Urinary bladder (tissue), 4 donors: Measurements from ENCODE around the gene FNBP1L. TPM values are rescaled to one million over a fixed set of nuclear protein-coding genes. Genes with fewer than 3 reads are reported as not detected.
A peak's percentile ranks its signal among the peaks of the same experiment; 100 is the strongest.

Experiments
- DNase-seq: peaks from one replicate; pipeline ENCODE4 v3.0.0-alpha.2; 2015; ENCODE audit errors: extremely low spot score
- H3K27ac ChIP-seq: one replicate; pipeline ENCODE4 v1.5.1; 2013; ENCODE audit warnings: low read depth, mild to moderate bottlenecking, moderate library complexity
- H3K36me3 ChIP-seq: one replicate; pipeline ENCODE4 v1.6.1; 2013; ENCODE audit warnings: mild to moderate bottlenecking, moderate library complexity; ENCODE audit not compliant: insufficient read depth
- H3K4me1 ChIP-seq: one replicate; pipeline ENCODE4 v1.6.1; 2013; ENCODE audit warnings: mild to moderate bottlenecking, moderate library complexity; ENCODE audit not compliant: insufficient read depth
- H3K4me3 ChIP-seq: one replicate; pipeline ENCODE4 v1.5.1; 2013; ENCODE audit warnings: low read depth, low read length
- WGBS: extraction: QIAGEN DNeasy Blood & Tissue Kit; methylation state at CpG from one replicate; pipeline ENCODE4 v1.1.7; 2013; 5-methylcytosine and 5-hydroxymethylcytosine counted together
- polyA plus RNA-seq: library from polyadenylated mRNA; stranded (reverse); fragments of 200-250 nt; gene quantifications from one replicate; pipeline ENCODE4 v1.2.3, GENCODE V29; 2013
- total RNA-seq: library from RNA; depleted of rRNA; stranded (reverse); fragments of >200 nt; gene quantifications from one replicate; pipeline ENCODE4 v1.2.3, GENCODE V29; 2014
- donor health status: healthy with polysubstance abuse.
- donor health status: healthy.

FNBP1L gene
- total and polyA plus RNA-seq, 2 donors: 11.6 to 71.4 TPM

DNA sequence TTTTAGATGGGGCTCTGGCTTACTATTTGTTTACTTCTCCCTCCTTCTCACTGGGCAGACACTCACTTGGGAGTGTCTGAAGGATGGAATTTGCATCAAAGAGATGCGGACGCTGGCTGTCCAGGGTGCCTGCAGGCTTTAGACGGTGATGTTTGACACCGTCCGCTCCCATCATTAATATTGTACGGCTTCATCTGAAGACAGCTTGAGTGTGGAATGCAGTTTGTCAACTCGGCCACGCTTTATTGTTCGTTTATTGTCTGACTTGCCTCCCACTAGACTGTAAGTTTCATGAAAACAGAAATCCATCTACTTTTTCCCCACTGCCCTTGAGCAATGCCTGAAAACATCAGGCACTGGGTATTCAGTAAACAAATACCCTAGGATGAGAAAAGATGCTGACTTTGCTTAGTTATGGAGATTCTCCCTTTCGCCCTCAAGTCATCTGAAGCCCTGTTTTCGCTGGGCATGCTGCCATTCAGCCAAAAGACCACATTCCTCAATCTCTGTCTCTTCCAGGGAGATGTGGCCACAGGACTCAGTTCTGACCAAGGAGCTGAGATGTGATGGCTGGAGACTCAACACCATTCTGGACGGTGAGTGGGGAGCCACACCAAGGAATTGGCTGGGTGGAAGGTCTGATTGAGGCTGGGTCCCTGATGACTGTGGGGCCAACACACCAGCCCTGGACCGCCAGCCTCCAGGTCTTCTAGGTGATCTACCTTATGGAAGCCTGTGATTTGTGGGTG is 146.1 kb downstream of the FNBP1L start:
- 86% methylated on average over 13 of the region's 13 CpGs for WGBS
- DNase-seq: no peak
- no peak overlapping the region for H3K4me3 ChIP-seq
- H3K36me3 ChIP-seq: no peaks in the 10 kb centered on the region
- no peak overlapping the region for H3K27ac ChIP-seq
- no peaks in the 10 kb centered on the region for H3K4me1 ChIP-seq

DNA sequence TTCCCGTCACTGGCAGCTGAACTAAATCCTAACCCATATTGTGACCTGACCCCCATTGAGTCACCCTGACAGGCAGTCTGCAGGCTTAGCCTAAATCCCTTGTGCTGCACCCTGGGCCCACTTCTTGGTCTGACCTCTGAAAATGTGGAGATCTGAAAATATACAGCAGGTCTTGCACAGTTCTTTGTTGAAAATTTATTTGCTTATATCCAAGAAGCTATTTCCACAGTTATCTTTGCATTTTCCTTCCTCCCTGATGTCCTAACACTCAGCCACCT is 146.6 kb downstream of the FNBP1L start:
- no peak overlapping the region for H3K27ac ChIP-seq
- H3K4me1 ChIP-seq: no peaks in the 10 kb centered on the region
- no peaks in the 10 kb centered on the region for H3K36me3 ChIP-seq
- DNase-seq: no peak
- H3K4me3 ChIP-seq: no peak overlapping the region
- WGBS: 89% methylated on average over 1 of the region's 1 CpG

DNA sequence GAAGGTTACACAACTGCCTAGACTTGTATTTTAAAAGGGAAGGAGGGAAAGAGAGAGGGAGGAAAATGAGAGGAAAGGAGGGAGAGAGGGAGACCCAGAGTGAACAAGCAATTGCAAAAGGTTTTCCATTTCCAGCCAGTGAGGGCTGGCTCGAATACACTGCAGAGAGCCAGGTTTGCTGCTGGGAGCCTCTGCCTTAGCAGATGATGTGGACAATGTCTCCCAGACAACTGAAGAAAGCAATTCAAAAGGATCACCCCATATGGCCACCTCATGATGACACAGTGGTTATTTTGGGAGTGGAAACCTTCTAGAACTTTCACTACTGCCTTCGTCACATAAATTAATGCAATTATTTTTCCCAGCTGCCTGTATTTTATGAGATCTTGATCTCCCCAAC is 147.3 kb downstream of the FNBP1L start:
- no peak overlapping the region for H3K27ac ChIP-seq
- H3K36me3 ChIP-seq: no peaks in the 10 kb centered on the region
- H3K4me3 ChIP-seq: no peak overlapping the region
- 45% methylated on average over 2 of the region's 2 CpGs for WGBS
- no peaks in the 10 kb centered on the region for H3K4me1 ChIP-seq
- DNase-seq: no peak

DNA sequence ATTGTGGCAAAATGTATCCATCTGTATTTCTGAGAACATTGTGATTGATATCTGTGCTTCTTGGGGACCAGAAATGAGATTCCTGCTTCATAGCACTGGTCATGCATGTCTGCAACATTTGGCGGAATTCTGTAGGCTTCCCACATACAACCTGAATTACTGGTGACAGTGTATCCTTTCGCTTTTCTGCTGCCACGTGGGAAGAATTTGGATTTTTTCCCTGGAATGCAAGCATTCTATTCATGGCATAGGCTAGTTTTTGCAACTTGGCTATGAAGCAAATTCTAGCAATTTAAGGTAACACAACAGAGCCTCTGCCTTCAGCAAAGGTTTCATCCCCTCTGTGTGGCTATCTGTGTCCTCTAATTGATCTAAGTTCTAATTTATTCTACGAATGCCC is 147.8 kb downstream of the FNBP1L start:
- H3K27ac ChIP-seq: no peak overlapping the region

DNA sequence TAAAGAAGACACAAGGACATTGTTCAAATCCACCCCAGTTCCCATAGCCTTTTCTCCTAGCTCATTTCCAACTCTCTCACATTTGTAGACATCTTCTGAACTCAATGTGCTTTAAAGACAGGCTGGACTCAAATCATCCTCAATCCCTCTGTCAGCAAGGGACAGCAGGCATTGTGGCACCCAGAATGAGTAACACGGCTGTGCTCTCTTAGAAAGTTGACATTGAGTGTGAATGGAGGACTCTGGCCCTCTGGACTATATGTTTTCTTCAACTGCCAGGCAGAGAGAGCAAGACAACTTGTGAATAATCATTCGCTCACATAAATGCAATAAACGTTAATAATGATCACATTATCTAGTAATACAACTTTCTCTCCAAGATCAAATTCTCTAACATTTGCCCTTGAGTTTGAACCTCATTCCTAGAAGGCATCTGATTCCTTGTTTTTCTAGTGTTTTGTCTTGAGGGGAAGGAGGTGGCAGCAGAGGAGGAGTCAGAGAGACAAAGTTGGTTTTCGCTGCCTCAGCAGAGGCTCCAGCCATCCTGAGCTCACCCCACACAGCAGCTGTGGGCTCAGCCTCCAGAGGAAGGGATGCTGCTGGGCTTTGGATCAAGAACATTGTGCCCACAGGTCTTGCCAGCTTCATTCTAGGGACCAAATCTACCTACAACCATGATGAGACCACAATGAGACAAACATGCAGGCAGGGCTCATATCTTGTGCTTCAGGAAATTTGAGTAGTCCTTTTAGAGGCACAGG is 148.6 kb downstream of the FNBP1L start:
- Histone ChIP-seq H3K27ac (no peak overlapping the region), H3K4me3 (no peak overlapping the region), H3K36me3 (no peaks in the 10 kb centered on the region), H3K4me1 (no peaks in the 10 kb centered on the region)
- no peak for DNase-seq
- WGBS: 83% methylated on average over 4 of the region's 4 CpGs

More for the DNA sequence above, 147.8 kb downstream of the FNBP1L start:
- no peaks in the 10 kb centered on the region for H3K4me1 ChIP-seq
- WGBS: 69% methylated on average over 4 of the region's 4 CpGs
- no peak for DNase-seq
- no peaks in the 10 kb centered on the region for H3K36me3 ChIP-seq
- H3K4me3 ChIP-seq: no peak overlapping the region

DNA sequence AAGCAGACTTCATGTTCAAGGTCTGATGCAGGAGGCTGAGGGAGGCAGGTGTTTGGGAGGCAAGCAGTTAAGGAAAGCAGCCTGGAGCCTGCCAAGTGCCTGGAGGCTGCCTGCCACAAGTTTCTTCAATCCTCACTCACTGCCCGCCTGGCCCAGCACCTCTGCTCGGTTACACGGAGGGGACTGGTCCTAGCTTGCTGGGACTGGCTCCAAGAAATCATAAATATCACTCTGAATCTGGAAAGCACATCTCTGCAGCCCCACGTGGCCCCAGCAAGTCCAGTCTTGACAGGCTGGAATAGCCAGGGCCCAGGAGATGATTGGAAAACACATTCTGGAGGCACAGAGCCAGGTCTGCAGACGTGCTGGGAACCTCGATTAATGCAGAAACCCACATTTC is 149.8 kb downstream of the FNBP1L start:
- Histone ChIP-seq H3K27ac (no peak overlapping the region), H3K4me3 (no peak overlapping the region), H3K4me1 (no peaks in the 10 kb centered on the region), H3K36me3 (no peaks in the 10 kb centered on the region)
- WGBS: 26% methylated on average over 6 of the region's 6 CpGs
- DNase-seq: peak; percentile 81

DNA sequence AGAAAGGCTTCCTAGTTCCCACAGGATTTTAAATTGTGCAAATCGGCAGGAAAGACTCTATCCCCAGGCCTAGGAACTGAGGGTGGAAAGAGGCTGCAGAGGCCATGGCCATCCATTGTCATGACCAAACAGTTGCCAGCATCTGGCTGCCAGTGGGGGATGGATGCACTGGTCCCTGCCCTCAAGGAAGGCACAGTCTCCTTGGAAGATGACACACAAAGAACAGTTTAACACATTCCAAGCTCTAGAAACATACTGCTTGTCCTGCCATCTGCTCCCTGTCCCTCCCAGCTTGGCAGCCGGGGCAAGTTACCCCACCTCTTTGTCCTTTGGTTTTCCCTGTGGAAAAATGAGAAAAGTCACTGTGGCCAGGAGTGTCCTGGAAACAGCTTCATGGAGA is 150.5 kb downstream of the FNBP1L start:
- WGBS: 84% methylated on average over 2 of the region's 2 CpGs
- Histone ChIP-seq H3K27ac (no peak overlapping the region), H3K36me3 (no peaks in the 10 kb centered on the region), H3K4me3 (no peak overlapping the region), H3K4me1 (no peaks in the 10 kb centered on the region)
- no peak for DNase-seq

DNA sequence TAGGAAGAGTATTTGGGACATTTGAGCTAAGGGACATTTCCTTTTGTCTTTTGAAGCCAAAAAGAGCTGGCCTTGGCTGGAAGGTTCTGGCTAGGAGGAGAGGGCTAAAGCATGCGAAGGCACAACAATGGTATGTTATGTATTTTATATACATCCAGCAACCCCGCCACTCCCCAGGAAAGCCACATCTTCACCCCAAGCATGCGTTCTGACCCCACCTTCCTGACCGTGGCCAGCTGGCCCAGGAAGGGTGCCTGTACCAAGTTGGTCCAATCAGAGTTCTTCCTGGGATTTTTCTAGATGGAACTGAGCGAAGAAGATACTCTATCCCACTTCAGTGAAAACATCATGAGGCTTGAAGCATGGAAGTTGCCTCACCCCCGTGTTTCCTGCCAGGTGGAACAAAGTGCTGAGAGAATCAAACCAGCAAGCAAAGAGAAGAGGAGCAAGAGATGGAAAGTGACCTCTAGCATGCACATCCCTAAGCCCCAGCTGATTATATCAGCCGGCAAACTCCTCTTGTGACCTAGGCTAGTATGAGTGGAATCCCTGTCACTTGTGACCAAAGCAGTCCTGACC is 151.0 kb downstream of the FNBP1L start:
- H3K4me3 ChIP-seq: no peak overlapping the region
- 88% methylated on average over 7 of the region's 7 CpGs for WGBS
- DNase-seq: no peak
- no peaks in the 10 kb centered on the region for H3K36me3 ChIP-seq
- no peaks in the 10 kb centered on the region for H3K4me1 ChIP-seq
- no peak overlapping the region for H3K27ac ChIP-seq

DNA sequence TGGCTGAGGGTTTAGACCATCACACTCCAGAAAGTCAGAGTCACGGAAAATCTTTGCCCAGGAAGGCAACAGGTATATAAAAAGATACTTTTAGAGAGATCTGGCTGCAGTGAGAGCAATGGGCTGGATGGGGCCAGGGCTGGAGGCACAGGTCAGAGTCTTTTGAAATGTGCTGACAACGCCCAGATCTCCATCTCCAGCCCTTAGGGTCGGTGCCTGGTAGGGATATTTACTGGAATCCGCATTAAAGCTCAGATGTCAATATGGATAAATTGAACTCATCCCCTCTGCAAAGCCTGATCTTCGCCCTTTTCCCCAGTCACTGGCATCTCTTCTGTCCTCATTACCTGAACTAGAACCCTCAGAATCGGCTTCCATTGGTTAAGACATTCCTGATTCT is 151.6 kb downstream of the FNBP1L start:
- DNase-seq: no peak
- Histone ChIP-seq H3K27ac (no peak overlapping the region), H3K36me3 (no peaks in the 10 kb centered on the region), H3K4me3 (no peak overlapping the region), H3K4me1 (no peaks in the 10 kb centered on the region)
- 93% methylated on average over 6 of the region's 6 CpGs for WGBS

DNA sequence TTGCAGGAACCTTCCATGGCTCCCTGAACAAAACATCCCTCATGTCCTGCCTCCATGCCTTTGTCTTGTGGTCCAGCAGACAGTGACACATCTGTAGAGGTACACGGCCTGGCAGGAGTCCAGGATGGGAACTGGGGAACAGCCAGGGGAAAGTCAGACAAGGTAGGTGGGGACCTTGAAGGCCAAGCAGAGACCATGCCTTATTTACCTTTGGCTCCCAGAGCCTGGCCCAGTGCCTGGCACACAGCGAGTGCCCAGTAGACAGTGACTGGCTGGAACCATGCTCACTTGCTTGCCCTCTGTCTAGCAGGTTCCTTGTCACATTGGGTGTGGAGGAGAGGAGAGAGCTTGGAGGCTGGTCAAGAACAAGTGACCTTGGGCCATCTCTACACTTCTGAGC is 152.7 kb downstream of the FNBP1L start:
- WGBS: 94% methylated on average over 2 of the region's 2 CpGs
- no peak overlapping the region for H3K4me3 ChIP-seq
- no peaks in the 10 kb centered on the region for H3K36me3 ChIP-seq
- DNase-seq: no peak
- no peaks in the 10 kb centered on the region for H3K4me1 ChIP-seq
- no peak overlapping the region for H3K27ac ChIP-seq

DNA sequence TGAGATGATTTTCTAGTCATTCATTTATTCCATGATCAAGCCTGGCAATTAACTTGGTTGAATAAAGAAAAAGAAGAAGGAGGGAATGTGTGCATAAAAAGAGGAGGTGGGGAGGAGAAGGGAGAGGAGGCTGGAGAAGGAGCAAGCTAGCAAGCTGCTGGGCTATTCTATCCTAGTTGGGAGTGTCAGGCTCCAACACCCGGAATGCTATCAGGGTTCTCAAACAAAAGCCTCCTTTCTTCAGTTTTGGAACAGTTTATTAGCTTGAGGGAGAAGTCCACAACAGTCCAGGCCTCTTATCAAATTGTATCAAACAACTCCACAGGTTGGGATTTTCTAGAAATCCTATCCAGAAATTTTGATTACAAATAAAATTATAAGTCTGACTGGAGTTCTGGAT is 153.8 kb downstream of the FNBP1L start:
- Histone ChIP-seq H3K36me3 (no peaks in the 10 kb centered on the region), H3K4me3 (no peak overlapping the region), H3K4me1 (no peaks in the 10 kb centered on the region), H3K27ac (no peak overlapping the region)
- 93% methylated on average over 1 of the region's 1 CpG for WGBS
- DNase-seq: no peak

DNA sequence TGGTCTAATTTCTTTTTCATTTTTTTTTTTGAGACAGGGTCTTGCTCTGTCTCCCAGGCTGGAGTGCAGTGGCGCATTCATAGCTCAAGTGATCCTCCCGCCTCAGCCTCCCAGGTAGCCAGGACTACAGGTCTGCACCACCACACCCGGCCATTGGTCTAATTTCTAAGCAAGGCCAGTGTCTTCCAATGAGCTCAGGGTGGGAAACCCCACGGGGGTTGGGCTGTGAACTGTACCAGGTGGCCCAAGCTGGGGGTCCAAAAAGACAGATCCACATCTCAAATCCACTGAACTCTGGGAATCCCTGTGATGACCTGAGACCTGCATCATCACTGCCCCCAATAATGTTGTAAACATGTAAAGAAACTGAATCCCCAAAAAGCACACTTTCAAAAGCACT is 154.2 kb downstream of the FNBP1L start:
- H3K36me3 ChIP-seq: no peaks in the 10 kb centered on the region
- no peak overlapping the region for H3K4me3 ChIP-seq
- over 99% methylated on average over 4 of the region's 4 CpGs for WGBS
- no peaks in the 10 kb centered on the region for H3K4me1 ChIP-seq
- no peak for DNase-seq
- H3K27ac ChIP-seq: no peak overlapping the region

DNA sequence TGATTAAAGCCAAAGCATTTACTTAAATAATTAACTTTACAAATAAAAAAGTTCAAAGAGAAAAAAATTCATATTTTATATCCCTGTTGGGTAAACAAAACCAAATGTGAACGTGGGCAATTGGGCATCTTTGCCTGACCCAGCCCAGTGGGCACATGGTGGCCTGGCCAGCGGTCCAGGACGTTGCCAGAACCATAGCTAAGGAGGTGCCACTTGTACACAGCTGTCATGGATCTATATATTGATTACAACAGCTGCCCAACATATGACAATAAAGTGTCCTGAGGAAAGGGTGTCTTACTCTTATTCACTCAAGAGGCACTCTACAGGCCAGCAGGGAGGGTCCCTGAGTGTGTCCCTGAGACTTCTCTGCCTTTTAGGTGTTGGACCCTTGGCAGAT is 155.2 kb downstream of the FNBP1L start:
- DNase-seq: no peak
- 89% methylated on average over 3 of the region's 3 CpGs for WGBS
- Histone ChIP-seq H3K27ac (no peak overlapping the region), H3K4me1 (no peaks in the 10 kb centered on the region), H3K36me3 (no peaks in the 10 kb centered on the region), H3K4me3 (no peak overlapping the region)

DNA sequence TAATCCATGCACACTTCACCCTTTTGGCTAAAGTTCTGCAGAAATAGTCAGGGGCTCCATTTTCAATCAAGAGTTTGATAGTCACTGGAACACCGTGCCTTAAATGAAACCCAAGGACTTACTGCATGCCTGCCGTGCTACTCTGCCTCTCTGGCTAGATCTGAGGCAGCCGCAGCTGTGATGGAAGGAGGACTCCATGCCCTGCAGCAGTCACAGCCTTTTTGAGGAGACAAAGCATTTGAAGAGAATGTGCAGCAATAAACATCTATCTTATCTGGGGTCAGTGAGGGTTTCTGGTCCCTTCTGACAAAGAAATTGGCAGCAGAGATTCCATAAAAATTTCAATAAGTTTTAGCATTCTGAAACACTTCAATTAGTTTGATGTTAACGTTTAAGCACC is 155.7 kb downstream of the FNBP1L start:
- H3K36me3 ChIP-seq: no peaks in the 10 kb centered on the region

More for the DNA sequence above, 155.7 kb downstream of the FNBP1L start:
- Histone ChIP-seq H3K4me1 (no peaks in the 10 kb centered on the region), H3K4me3 (no peak overlapping the region), H3K27ac (no peak overlapping the region)
- no peak for DNase-seq
- 80% methylated on average over 4 of the region's 4 CpGs for WGBS
